H1 (cell line): ENCODE measurements around the gene CHSY1. TPM values are rescaled to one million over a fixed set of nuclear protein-coding genes. Genes with fewer than 3 reads are reported as not detected.

Experiments used
- CTCF ChIA-PET: fragments of 300-600 bp; sonication (Branson Sonifier 250); formaldehyde crosslinking; loops from one replicate; lab custom pipeline; 2021; ENCODE audit not compliant: partially characterized antibody; lab: Charles Lee
- POLR2A ChIA-PET: fragments of 300-600 bp; sonication (Branson Sonifier 250); formaldehyde crosslinking; loops from one replicate; lab custom pipeline; 2021; ENCODE audit warnings: inconsistent platforms; ENCODE audit not compliant: partially characterized antibody; lab: Charles Lee
- DNase-seq, 2 experiments: peaks; one replicate each; pipeline versions ENCODE4 v3.0.0 to v3.0.0-alpha.2; 2010 to 2022; ENCODE audit warnings: low spot score in 2 of 2, low read depth in 1 of 2, mixed read lengths in 1 of 2
- FAIRE-seq: peaks from 2 replicates; lab custom pipeline; 2011; peaks lifted over from hg19 to GRCh38; lab: Jason Lieb, UNC
- H2AFZ ChIP-seq: 2 replicates; pipeline ENCODE4 v1.8.1; 2012; ENCODE audit warnings: low read length, inconsistent platforms
- H2AK5ac ChIP-seq: 2 replicates; pipeline ENCODE4 v1.6.1; 2013; ENCODE audit warnings: low read depth, low read length
- H2BK120ac ChIP-seq: replicated peaks from 2 replicates; pipeline ENCODE3; 2013; ENCODE audit warnings: low read depth, low read length, inconsistent platforms
- H2BK12ac ChIP-seq: 2 replicates; pipeline ENCODE4 v1.6.1; 2013; ENCODE audit warnings: low read depth, low read length
- H2BK15ac ChIP-seq: 2 replicates; pipeline ENCODE4 v1.6.1; 2013; ENCODE audit warnings: low read length
- H2BK20ac ChIP-seq: 2 replicates; pipeline ENCODE4 v1.6.1; 2013; ENCODE audit warnings: low read length
- H2BK5ac ChIP-seq: 2 replicates; pipeline ENCODE4 v1.6.1; 2013; ENCODE audit warnings: low read depth, low read length
- H3K14ac ChIP-seq: 2 replicates; pipeline ENCODE4 v1.6.1; 2013; ENCODE audit warnings: inconsistent platforms; ENCODE audit not compliant: insufficient read length
- H3K18ac ChIP-seq: 2 replicates; pipeline ENCODE4 v1.6.1; 2013; ENCODE audit warnings: low read length; ENCODE audit errors: extremely low read depth
- H3K23ac ChIP-seq: 2 replicates; pipeline ENCODE4 v1.6.1; 2013; ENCODE audit warnings: inconsistent platforms; ENCODE audit not compliant: insufficient read length
- H3K23me2 ChIP-seq: 2 replicates; pipeline ENCODE4 v1.6.1; 2013; ENCODE audit warnings: low read depth, low read length
- H3K27ac ChIP-seq: 2 replicates; pipeline ENCODE4 v1.6.1; 2011; ENCODE audit warnings: low read depth, low read length, inconsistent platforms
- H3K27me3 ChIP-seq, 4 experiments: replicated peaks in 1 of 4; 1 replicate in 1 of 4; 2 replicates in 3 of 4; pipeline versions ENCODE4 v1.6.1 to v1.8.1; 2011 to 2013; ENCODE audit warnings: low read length in 3 of 4, mild to moderate bottlenecking in 3 of 4, inconsistent platforms in 2 of 4, mixed read lengths in 2 of 4, moderate library complexity in 1 of 4; ENCODE audit not compliant: control insufficient read depth in 3 of 4, insufficient read depth in 3 of 4; ENCODE audit errors: extremely low read depth in 1 of 4
- H3K36me3 ChIP-seq, 4 experiments: 2 replicates each; pipeline versions ENCODE4 v1.6.1 to v1.8.1; 2011 to 2013; ENCODE audit warnings: mild to moderate bottlenecking in 4 of 4, low read length in 3 of 4, moderate library complexity in 2 of 4, control low read depth in 1 of 4, inconsistent platforms in 1 of 4; ENCODE audit not compliant: insufficient read depth in 4 of 4, control insufficient read depth in 2 of 4
- H3K4ac ChIP-seq: replicated peaks from 2 replicates; pipeline ENCODE3; 2013; ENCODE audit warnings: low read length, low read depth, mixed read lengths, inconsistent platforms; ENCODE audit not compliant: insufficient read length
- H3K4me1 ChIP-seq, 4 experiments: replicated peaks in 1 of 4; 1 replicate in 1 of 4; 2 replicates in 3 of 4; pipeline versions ENCODE4 v1.6.1 to v1.8.1; 2011 to 2013; ENCODE audit warnings: low read length in 3 of 4, inconsistent platforms in 2 of 4, mixed read lengths in 1 of 4; ENCODE audit not compliant: insufficient read depth in 4 of 4, control insufficient read depth in 3 of 4
- H3K4me2 ChIP-seq, 2 experiments: 2 replicates each; pipeline versions ENCODE4 v1.6.1 to v1.8.1; 2011 to 2013; ENCODE audit warnings: low read depth in 2 of 2, low read length in 2 of 2, control low read depth in 1 of 2, inconsistent platforms in 1 of 2, mild to moderate bottlenecking in 1 of 2; ENCODE audit not compliant: insufficient read depth in 1 of 2
- H3K4me3 ChIP-seq, 4 experiments: fragments of 200-600, 300-600 bp in 1 of 4; sonication (generic), shearing (Covaris generic), sonication (Bioruptor Twin) in 1 of 4; 2 replicates each; pipeline versions ENCODE4 v1.5.1 to v1.8.1; 2011 to 2016; ENCODE audit warnings: low read length in 4 of 4, low read depth in 3 of 4, control low read depth in 2 of 4, inconsistent platforms in 2 of 4, mild to moderate bottlenecking in 2 of 4, mixed read lengths in 1 of 4, moderate library complexity in 1 of 4; ENCODE audit not compliant: insufficient read depth in 2 of 4; ENCODE audit errors: extremely low read depth in 1 of 4
- H3K56ac ChIP-seq: replicated peaks from 2 replicates; pipeline ENCODE3; 2013; ENCODE audit warnings: low read depth, mild to moderate bottlenecking, mixed read lengths, low read length, inconsistent platforms; ENCODE audit not compliant: insufficient read length
- H3K79me1 ChIP-seq: 2 replicates; pipeline ENCODE4 v1.6.1; 2013; ENCODE audit warnings: low read depth, low read length, control low read depth
- H3K79me2 ChIP-seq, 2 experiments: 2 replicates each; pipeline versions ENCODE4 v1.6.1 to v1.8.1; 2012 to 2013; ENCODE audit warnings: low read length in 2 of 2, mild to moderate bottlenecking in 2 of 2, inconsistent platforms in 1 of 2; ENCODE audit not compliant: insufficient read depth in 2 of 2, control insufficient read depth in 1 of 2
- H3K9ac ChIP-seq, 4 experiments: replicated peaks in 1 of 4; 1 replicate in 1 of 4; 2 replicates in 3 of 4; pipeline versions ENCODE4 v1.6.1 to v1.8.1; 2011 to 2013; ENCODE audit warnings: low read depth in 3 of 4, low read length in 3 of 4, control low read depth in 2 of 4, mild to moderate bottlenecking in 2 of 4, moderate library complexity in 2 of 4, inconsistent platforms in 1 of 4; ENCODE audit errors: extremely low read depth in 1 of 4
- H3K9me3 ChIP-seq, 2 experiments: 2 replicates each; pipeline versions ENCODE4 v1.6.1 to v1.8.1; 2012 to 2013; ENCODE audit warnings: mild to moderate bottlenecking in 2 of 2, moderate library complexity in 2 of 2, control low read depth in 1 of 2, inconsistent platforms in 1 of 2, low read depth in 1 of 2, low read length in 1 of 2, mixed read lengths in 1 of 2; ENCODE audit not compliant: insufficient read depth in 2 of 2
- H4K20me1 ChIP-seq, 2 experiments: replicated peaks in 1 of 2; 2 replicates each; pipeline versions ENCODE3 to v1.8.1; 2011 to 2013; ENCODE audit warnings: inconsistent platforms in 2 of 2, low read length in 2 of 2, mild to moderate bottlenecking in 1 of 2; ENCODE audit not compliant: insufficient read depth in 2 of 2, control insufficient read depth in 1 of 2
- H4K5ac ChIP-seq: 2 replicates; pipeline ENCODE4 v1.6.1; 2013; ENCODE audit warnings: low read length, low read depth, mixed read lengths, inconsistent platforms; ENCODE audit not compliant: insufficient read length
- H4K8ac ChIP-seq: 2 replicates; pipeline ENCODE4 v1.8.0; 2013; ENCODE audit warnings: mild to moderate bottlenecking, moderate library complexity, low read length, inconsistent platforms; ENCODE audit not compliant: insufficient read depth; ENCODE audit errors: extremely low read depth
- H4K91ac ChIP-seq: replicated peaks from 2 replicates; pipeline ENCODE3; 2013; ENCODE audit warnings: low read length, mixed read lengths, inconsistent platforms; ENCODE audit not compliant: insufficient read length
- CREB1 ChIP-seq: IDR thresholded peaks from 2 replicates; pipeline ENCODE4 v1.6.1; 2012; ENCODE audit warnings: inconsistent platforms
- EGR1 ChIP-seq: IDR thresholded peaks from 2 replicates; pipeline ENCODE4 v1.6.1; 2011; ENCODE audit warnings: low read depth, low read length, borderline replicate concordance
- EZH2 ChIP-seq: fragments of 200-600 bp; sonication (generic); IDR thresholded peaks from 2 replicates; pipeline ENCODE4 v1.7.1; 2012; ENCODE audit warnings: low read depth, mild to moderate bottlenecking, moderate library complexity, low read length, inconsistent platforms; ENCODE audit not compliant: severe bottlenecking
- JUN ChIP-seq: IDR thresholded peaks from 2 replicates; pipeline ENCODE4 v1.6.1; 2011; ENCODE audit warnings: low read depth, mild to moderate bottlenecking, improper control_type of control experiment, low read length
- NRF1 ChIP-seq: IDR thresholded peaks from 2 replicates; pipeline ENCODE4 v1.6.1; 2011; ENCODE audit warnings: mild to moderate bottlenecking, low read depth, low read length, improper control_type of control experiment
- RFX5 ChIP-seq: IDR thresholded peaks from 2 replicates; pipeline ENCODE4 v1.6.1; 2011; ENCODE audit warnings: low read depth, low read length, improper control_type of control experiment, borderline replicate concordance
- RXRA ChIP-seq: IDR thresholded peaks from 2 replicates; pipeline ENCODE4 v1.6.1; 2011; ENCODE audit warnings: low read depth, mild to moderate bottlenecking, low read length, moderate library complexity; ENCODE audit not compliant: insufficient read depth
- TAF7 ChIP-seq: optimal IDR thresholded peaks from 2 replicates; pipeline ENCODE3; 2011; ENCODE audit warnings: low read depth, mild to moderate bottlenecking, inconsistent platforms, low read length, moderate library complexity, borderline replicate concordance
- TEAD4 ChIP-seq: IDR thresholded peaks from 2 replicates; pipeline ENCODE4 v1.6.1; 2012; ENCODE audit warnings: low read depth, low read length, inconsistent platforms, mixed read lengths
- YY1 ChIP-seq: IDR thresholded peaks from 2 replicates; pipeline ENCODE4 v1.6.1; 2011; ENCODE audit warnings: low read depth, mild to moderate bottlenecking, low read length
- WGBS, 2 experiments: shearing (Covaris generic) in 1 of 2; methylation state at CpG; one replicate each; pipeline versions ENCODE4 v1.1.6 to v1.1.7; 2013 to 2015; ENCODE audit warnings: low lambda C conversion rate in 2 of 2, mixed read lengths in 2 of 2, inconsistent platforms in 1 of 2, low coverage in 1 of 2, missing lambda C conversion rate in 1 of 2; ENCODE audit not compliant: insufficient replicate concordance in 2 of 2, insufficient coverage in 1 of 2, insufficient read length in 1 of 2; ENCODE audit errors: extremely low coverage in 1 of 2, missing lambda C conversion rate in 1 of 2; 5-methylcytosine and 5-hydroxymethylcytosine counted together
- polyA plus RNA-seq, 7 experiments: library from polyadenylated mRNA; depleted of rRNA in 3 of 7; stranded (reverse) in 5 of 7; unstranded in 2 of 7; fragments of >200 nt in 5 of 7; fragments of 200-250 nt in 2 of 7; gene quantifications; 1 replicate in 5 of 7; 2 replicates in 1 of 7; 4 replicates in 1 of 7; pipeline versions ENCODE4 v1.2.1 to v1.2.3, GENCODE V29; 2011 to 2013; ENCODE audit warnings: missing spikeins in 2 of 7, mixed read lengths in 2 of 7
- total RNA-seq: library from RNA; stranded (reverse); fragmentation: NEBNext Ultra II Directional; extraction: Animal tissue kit (Norgen Biotek cat#: 25700); gene quantifications from 2 replicates; pipeline ENCODE4 v1.2.1, GENCODE V29; 2021
- TF ChIP-seq, protein P1 (sequence below): IDR thresholded peaks from 2 replicates; pipeline ENCODE4 v1.6.1; 2012; ENCODE audit warnings: low read length, inconsistent platforms

CHSY1 gene
- total and polyA plus RNA-seq, 2 of the 8 experiments (the other 6 are each of a cell fraction or from before 2014, with no cell fraction given), result 24.9 to 60.7 TPM

- no peak overlapping the region for H3K9ac ChIP-seq
- H3K23ac ChIP-seq, result no peak overlapping the region
Measured at GRCh38 chr15:101169495-101170071, 82.3 kb downstream of the CHSY1 start.

More at GRCh38 chr15:101169495-101170071, 82.3 kb downstream of the CHSY1 start:
- FAIRE-seq (no peak), DNase-seq (no peak)
- H3K23me2 ChIP-seq, result no peaks in the 10 kb centered on the region; the same call in 1 of the 2 replicates
- peaks cover 9 to 11% of the 10 kb centered on the region in 2 experiments for H3K9me3 ChIP-seq
- H4K5ac ChIP-seq, result no peak overlapping the region
- no peaks in the 10 kb centered on the region for H3K79me2 ChIP-seq
- CTCF ChIA-PET, result interaction anchor here (0.9 to 3.4 kb wide), 8 partner anchors 8 to 89 kb away, joined by 3 to 14 read pairs (median 5); no protein-coding TSS in a partner anchor
- no peak overlapping the region for H2BK12ac ChIP-seq
- H4K8ac ChIP-seq, result peak overlapping the region; percentile 71; the same call in 1 of the 2 replicates
- WGBS, 2 experiments, result 85% methylated on average over 19 of the region's 19 CpGs; no CpG with 5 or more reads in 1 of the 2 experiments
- H3K18ac ChIP-seq, result no peak overlapping the region
- no peak overlapping the region for H2BK20ac ChIP-seq
- no peak overlapping the region for H3K4me2 ChIP-seq
- peaks cover 0 to 15% (median under 1%) of the 10 kb centered on the region in 4 experiments; a peak in 4 of 7 replicates for H3K4me1 ChIP-seq
- H4K91ac ChIP-seq, result no peak overlapping the region
- no peaks in the 10 kb centered on the region for H3K79me1 ChIP-seq
- no peaks in the 10 kb centered on the region for H4K20me1 ChIP-seq
- TF ChIP-seq CREB1, result no peak
- no peak for TF ChIP-seq YY1
- no peak for TF ChIP-seq RXRA
- no peak for TF ChIP-seq JUN
- no peak for TF ChIP-seq NRF1
- TF ChIP-seq RFX5, result no peak
- no peak for TF ChIP-seq EGR1
- no peak for TF ChIP-seq TAF7
- TF ChIP-seq, protein P1, sequence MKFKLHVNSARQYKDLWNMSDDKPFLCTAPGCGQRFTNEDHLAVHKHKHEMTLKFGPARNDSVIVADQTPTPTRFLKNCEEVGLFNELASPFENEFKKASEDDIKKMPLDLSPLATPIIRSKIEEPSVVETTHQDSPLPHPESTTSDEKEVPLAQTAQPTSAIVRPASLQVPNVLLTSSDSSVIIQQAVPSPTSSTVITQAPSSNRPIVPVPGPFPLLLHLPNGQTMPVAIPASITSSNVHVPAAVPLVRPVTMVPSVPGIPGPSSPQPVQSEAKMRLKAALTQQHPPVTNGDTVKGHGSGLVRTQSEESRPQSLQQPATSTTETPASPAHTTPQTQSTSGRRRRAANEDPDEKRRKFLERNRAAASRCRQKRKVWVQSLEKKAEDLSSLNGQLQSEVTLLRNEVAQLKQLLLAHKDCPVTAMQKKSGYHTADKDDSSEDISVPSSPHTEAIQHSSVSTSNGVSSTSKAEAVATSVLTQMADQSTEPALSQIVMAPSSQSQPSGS, result no peak
- no peak for TF ChIP-seq TEAD4
- no peak for TF ChIP-seq EZH2
- no peak overlapping the region for H2AFZ ChIP-seq
- no peaks in the 10 kb centered on the region for H3K27me3 ChIP-seq
- no peak overlapping the region for H3K14ac ChIP-seq
- no peak overlapping the region for H3K27ac ChIP-seq
- no peak overlapping the region for H2BK120ac ChIP-seq
- no peak overlapping the region for H3K56ac ChIP-seq
- H2BK5ac ChIP-seq, result no peak overlapping the region
- no peaks in the 10 kb centered on the region; a peak in 1 of 8 replicates for H3K36me3 ChIP-seq
- no peak overlapping the region for H2BK15ac ChIP-seq
- no peak overlapping the region for H3K4me3 ChIP-seq
- H3K4ac ChIP-seq, result no peak overlapping the region
- POLR2A ChIA-PET, result interaction anchor here (0.9 kb wide), 1 partner anchor 10 kb away, joined by 4 read pairs; no protein-coding TSS in a partner anchor
- no peak overlapping the region for H2AK5ac ChIP-seq
